Fibroblast of skin of right biceps (primary cell): Measurements from ENCODE around the gene CRADD.
"Not testable (repeated sequence)": the region's sequence is repeated elsewhere in the genome, so short reads cannot be mapped to it uniquely, and the experiment has no call there.

ENCODE experiments used
- DNase-seq: peaks from one replicate; pipeline ENCODE4 v3.0.0-alpha.2; 2013

CRADD gene

GRCh38 chr12:93740751-93741150 lies 63.6 kb downstream of the CRADD start:
- DNase-seq = no peak

DNA sequence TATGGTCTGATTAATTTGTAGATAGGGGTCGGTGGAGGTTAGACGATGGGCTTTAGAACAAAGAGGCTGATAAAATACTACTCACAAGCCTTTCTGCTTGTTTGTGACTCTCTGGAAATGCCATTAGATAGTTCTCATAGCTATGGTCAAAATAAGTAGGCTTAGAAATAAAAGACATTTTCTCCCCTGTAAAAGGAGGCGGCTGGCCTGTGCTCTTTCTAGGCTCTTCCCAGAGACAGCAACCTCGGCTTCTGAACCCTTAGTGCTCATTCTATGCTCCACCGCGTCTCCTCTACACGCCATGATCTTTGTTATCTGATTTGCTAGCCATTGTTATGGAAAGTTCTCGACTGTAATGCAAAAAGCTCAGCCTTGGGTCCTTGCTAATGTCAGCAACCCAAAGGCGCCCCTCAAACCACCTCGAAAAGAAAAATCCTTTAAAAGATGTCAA lies 64.5 kb downstream of the CRADD start:
- DNase-seq = no peak

GRCh38 chr12:93742110-93742934 lies 65.1 kb downstream of the CRADD start:
- DNase-seq = peak; percentile 76

DNA sequence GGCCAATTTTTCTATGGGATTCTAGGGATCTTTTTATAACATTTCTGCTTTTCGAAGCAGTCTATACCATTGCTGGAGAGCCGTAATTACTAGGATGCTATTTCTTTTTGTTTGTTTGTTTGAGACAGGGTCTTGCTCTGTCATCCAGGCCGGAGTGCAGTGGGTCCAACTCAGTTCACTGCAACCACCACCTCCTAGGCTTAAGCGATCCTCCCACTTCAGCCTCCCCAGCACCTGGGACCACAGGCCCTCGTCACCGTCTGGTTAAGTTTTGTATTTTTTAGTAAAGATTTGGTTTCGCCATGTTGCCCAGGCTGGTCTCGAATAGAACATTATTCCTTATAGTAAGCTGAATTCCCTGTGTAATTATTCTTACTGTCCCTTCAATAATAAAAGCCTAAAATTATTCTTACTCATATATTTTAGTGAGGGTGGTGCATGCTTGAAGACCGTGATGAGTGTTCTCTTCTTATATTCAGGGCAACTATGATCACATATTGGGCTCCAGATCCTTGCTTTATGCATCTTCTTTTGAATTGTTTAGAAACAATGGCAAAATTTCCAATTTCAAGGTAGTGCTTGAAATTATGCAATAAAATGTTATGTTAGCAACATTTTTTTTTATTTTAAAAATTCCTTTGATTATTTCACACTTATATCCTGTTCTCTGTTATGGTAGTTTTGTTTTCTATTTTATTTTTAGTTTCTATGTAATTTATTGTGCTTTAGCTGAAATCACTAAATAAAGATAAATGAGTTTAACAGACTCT lies 66.2 kb downstream of the CRADD start:
- no peak for DNase-seq

- no peak for DNase-seq
Measured at GRCh38 chr12:93743999-93744689, 67.0 kb downstream of the CRADD start.

DNA sequence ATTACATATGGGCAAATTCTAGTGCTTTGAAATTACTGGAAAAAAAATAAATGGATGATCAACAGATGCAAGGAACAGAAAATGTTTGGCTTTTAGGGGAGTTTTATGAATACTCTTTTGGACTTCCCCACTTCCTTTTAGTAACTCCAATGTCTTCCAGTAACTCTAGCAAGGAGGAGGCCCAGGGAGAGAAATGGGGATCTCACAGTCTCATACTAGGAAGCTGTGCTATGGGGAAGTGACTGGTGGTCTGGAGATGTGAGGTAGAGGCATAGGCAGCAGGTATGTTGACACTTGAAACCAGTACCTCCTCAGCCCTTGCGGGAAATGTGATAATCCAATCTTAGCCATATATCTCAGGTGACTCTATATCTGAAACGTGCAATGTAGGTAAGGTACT lies 68.1 kb downstream of the CRADD start:
- no peak for DNase-seq

DNA sequence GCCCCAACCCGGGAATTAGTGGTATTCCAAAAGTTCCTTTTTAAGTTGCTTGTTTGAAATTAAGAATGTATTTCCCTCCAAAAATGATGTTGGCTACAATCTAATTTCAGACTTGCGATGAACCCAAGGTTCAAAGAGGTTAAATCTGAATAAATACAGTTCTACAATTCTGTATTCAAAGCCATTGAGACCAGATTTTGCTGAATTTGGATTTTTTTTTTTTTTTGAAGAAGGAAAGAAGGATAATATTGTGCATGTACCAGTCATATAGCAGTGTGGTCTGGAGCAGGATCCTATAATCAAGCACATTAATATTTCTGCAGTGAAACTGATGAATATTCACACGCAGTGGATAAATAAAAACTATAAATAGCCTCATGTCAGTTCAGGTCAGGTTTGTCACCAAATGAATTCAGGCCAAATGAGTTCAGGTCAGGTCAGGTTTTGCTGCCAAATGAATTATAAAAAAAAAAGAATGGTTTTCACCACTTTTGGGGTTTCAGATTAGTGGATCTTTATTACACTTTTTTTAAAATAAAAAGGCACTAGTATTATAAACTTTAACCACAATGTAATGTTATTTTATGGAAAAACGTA lies 69.5 kb downstream of the CRADD start:
- no peak for DNase-seq

DNA sequence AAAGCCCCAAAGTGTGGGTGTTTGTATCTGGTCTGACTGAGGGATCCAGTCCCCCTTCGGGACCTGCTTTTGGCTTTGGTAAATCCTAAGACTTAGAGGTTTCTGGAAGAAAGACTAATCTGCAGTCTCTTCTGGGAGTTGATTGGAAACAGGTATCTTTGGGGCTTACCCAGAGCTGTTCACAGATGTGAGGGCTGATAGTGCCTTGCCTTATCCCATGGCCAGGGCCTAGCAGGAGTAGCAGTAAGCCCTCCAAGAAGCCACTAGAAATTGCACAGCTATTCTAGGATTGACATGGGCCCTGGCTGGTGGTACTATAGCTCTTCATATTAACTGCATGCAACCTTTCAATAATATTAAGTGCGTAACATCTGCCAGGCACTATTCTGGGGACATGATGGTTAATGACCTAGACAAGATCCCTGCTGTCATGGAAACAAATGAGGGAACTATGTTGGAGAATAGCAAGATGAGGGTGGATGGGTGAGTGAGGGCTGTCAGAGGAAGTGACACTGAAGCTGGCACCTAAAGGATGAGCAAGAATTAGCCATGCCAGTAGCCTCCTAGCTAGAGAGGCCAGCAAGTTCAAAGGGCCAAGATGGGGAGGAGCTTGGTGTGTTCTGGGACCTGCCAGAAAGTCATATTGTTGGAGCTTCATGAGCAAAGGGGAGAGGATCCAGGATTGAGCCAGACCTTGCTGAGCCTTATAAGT lies 71.7 kb downstream of the CRADD start:
- DNase-seq = no peak

DNA sequence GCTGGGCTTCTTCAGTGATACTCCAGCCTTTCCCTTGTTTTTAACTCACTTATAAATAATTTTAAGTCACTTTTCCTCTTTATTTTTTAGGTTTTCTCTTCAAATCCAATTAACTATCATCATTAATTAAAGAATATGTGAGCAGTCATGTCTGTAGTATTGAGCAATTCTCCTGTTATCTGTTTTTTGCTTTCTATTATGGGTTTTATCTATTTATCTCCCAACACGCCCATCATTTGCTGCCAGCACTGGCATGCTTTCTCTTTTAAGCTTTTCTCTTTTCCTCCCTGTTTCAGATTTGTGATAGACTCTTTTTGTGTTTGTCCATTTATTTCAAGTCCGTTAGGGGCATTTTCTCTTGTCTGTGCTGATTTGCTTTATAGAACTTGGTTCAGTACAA lies 72.3 kb downstream of the CRADD start:
- no peak for DNase-seq

DNA sequence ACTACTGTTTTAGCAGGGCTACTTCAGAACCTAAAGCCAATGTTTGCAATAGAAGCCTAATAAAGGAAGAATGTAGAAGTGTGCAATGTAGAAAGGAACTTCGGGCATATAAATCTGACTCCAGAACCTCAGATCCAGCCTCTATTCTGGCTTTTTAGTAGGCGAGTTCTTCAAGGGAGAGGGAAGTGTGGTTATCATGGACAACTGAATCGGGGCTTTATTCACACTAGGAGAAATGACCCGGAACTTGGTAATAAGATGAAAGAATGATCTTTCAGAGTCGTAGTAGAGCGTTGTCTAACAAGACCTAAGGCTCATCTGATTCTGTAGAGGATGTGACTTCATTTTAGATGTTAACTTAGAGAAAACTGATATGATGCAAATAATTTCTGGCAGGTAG lies 72.9 kb downstream of the CRADD start:
- no peak for DNase-seq

DNA sequence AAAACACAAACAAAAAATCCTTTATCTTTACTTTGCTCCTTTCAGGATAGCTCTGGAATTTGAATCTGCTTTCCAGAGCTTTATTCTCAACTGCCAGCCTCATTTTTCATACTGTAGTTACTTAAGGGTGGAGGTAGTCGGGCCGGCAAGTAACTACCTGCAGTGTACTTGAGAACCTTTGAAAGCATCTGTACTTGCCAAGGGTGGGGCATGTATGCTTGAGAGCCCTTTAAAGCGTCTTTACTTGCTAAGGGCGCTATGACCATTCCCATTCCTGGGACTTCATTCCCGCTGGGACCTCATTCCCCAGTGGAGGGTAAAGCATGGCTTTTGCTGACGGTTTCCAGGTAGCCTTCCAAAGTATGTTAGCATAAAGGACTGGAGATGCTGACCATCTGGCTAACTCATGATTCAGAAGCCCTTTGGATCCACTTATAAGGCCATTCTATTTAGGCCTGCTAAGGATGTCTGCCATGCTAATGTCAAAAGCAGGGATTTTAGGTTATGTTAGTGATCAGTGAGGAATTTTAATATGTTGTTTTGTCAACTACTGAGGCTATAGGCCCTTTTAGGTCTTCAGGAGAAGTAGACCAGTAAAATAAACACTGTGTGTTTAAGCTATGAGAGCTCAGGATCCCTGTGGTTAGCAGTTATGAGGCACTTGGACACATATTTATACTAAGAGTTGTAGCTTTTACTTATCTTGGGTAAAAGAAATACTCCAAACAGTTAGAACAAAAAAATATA lies 74.9 kb downstream of the CRADD start:
- peak; percentile 66 for DNase-seq

GRCh38 chr12:93753285-93753684 lies 76.1 kb downstream of the CRADD start:
- DNase-seq = no peak

DNA sequence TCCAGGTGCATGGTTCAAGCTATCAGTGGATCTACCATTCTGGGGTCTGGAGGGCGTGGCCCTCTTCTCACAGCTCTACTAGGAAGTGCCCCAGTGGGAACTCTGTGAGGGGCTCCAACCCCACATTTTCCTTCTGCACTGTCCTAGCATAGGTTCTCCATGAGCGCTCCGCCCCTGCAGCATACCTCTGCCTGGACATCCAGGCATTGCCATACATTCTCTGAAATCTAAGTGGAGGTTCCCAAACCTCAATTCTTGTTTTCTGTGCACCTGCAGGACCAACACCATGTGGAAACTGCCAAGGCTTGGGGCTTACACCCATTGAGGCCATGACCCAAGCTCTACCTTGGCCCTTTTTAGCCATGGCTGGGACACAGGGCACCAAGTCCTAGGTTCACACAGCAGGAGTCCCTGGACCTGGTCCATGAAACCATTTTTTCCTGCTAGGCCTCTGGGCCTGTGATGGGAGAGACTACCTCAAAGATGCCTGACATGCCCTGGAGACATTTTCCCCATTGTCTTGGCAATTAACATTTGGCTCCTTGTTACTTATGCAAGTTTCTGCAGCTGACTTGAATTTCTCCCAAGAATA lies 76.8 kb downstream of the CRADD start:
- DNase-seq = no peak

DNA sequence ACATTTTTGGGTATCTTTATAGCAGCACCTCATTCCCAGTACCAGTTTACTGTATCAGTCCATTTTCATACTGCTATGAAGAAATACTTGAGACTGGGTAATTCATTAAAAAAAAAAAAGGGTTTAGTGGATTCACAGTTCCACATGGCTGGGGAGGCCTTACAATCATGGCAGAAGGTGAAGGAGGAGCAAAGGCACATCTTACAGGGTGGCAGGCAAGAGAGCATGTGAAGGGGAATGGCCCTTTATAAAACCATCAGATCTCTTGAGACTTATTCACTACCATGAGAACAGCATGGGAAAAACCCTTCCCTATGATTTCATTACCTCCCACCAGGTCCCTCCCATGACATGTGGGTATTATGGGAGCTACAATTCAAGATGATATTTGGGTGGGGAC lies 77.7 kb downstream of the CRADD start:
- DNase-seq = not testable (repeated sequence)

- DNase-seq = no peak
Measured at GRCh38 chr12:93756288-93756687, 79.1 kb downstream of the CRADD start.

GRCh38 chr12:93757792-93758694 lies 80.9 kb downstream of the CRADD start:
- DNase-seq = no peak

GRCh38 chr12:93758801-93759373 lies 81.7 kb downstream of the CRADD start:
- no peak for DNase-seq

GRCh38 chr12:93759512-93760081 lies 82.4 kb downstream of the CRADD start:
- DNase-seq = no peak

DNA sequence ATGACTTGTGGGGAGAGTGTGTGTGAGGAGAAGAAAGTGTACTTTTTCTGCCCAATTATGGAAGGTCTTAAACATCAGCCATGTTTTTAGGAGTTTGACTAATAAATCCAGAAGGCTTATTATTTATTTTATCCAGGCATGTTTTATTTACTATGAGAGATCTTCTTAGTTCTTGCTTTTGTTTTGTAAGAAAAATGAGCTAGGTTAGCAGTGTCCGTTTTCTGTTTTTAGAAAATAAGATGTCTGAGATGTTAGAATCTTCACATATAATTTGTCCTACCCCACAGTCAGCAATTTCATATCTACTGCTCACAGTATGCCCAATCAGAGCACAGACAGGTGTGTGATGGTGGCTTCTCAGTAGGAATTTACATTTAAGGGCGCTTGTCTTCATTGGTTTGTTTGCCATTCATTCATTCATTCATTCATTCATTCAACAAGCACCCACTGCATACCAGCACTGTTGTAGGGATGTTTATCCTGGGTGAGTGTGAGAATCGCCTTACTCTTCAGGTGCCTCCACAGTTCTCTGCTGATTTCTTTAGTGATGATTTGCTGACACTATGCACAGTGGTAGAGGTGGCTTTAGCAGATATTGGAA lies 83.2 kb downstream of the CRADD start:
- DNase-seq = no peak
